Measurements from ENCODE around the gene SALL4. TPM values are rescaled to one million over a fixed set of nuclear protein-coding genes. Genes with fewer than 3 reads are reported as not detected.

The SALL4 gene
- total RNA-seq, 1 experiment from 2014 or later, result 279 TPM

- Histone ChIP-seq H2BK120ac (ENCODE audit: low read depth, low read length, poor library complexity, severe bottlenecking) (no peak overlapping the region), H4K5ac (ENCODE audit: insufficient read length, low read depth, low read length) (no peak overlapping the region), H4K91ac (ENCODE audit: insufficient read length, low read depth, low read length) (no peak overlapping the region), H3K9me3 (ENCODE audit: control insufficient read depth, low read depth, low read length) (no peaks in the 10 kb centered on the region), H3K4me1 (ENCODE audit: insufficient read depth, low read length) (no peaks in the 10 kb centered on the region), H4K8ac (replicated peaks; ENCODE audit: insufficient read length, low read depth, low read length) (no peak overlapping the region), H2BK5ac (ENCODE audit: insufficient read length, low read length) (no peak overlapping the region), H2AK5ac (ENCODE audit: insufficient read length, low read length) (no peak overlapping the region), H3K14ac (ENCODE audit: insufficient read depth, low read length) (no peak overlapping the region), H3T11ph (ENCODE audit: low read length) (no peak overlapping the region), H3K27ac (ENCODE audit: insufficient read length, low read depth, low read length) (no peak overlapping the region), H3K56ac (ENCODE audit: insufficient read length, low read depth, low read length) (no peak overlapping the region), H2AFZ (ENCODE audit: low read length) (no peak overlapping the region), H2BK20ac (ENCODE audit: low read depth, low read length, poor library complexity, severe bottlenecking) (no peak overlapping the region), H2BK15ac (ENCODE audit: low read depth, low read length) (no peak overlapping the region), H3K4ac (ENCODE audit: low read depth, low read length) (no peak overlapping the region), H3K9ac (ENCODE audit: extremely low read depth, insufficient read length, low read length) (no peak overlapping the region), H2BK12ac (ENCODE audit: insufficient read length, low read depth, low read length) (no peak overlapping the region), H3K79me1 (ENCODE audit: insufficient read depth, low read depth, low read length, poor library complexity, severe bottlenecking) (no peaks in the 10 kb centered on the region), H3K23ac (ENCODE audit: insufficient read length, low read depth, low read length) (no peak overlapping the region), H3K18ac (ENCODE audit: insufficient read length, low read depth, low read length) (no peak overlapping the region), H3K23me2 (ENCODE audit: insufficient read length, low read depth, low read length, poor library complexity, severe bottlenecking) (peaks cover 8% of the 10 kb centered on the region), H3K79me2 (ENCODE audit: insufficient read depth, low read length) (no peaks in the 10 kb centered on the region), H4K20me1 (ENCODE audit: control insufficient read depth, insufficient read depth, insufficient read length) (no peaks in the 10 kb centered on the region), H3K27me3 (ENCODE audit: insufficient read depth, low read length) (no peaks in the 10 kb centered on the region), H3K4me2 (ENCODE audit: insufficient read depth, insufficient read length, low read length) (peak overlapping the region; percentile 23)
- H3K27ac Mint-ChIP-seq, result peak overlapping the region in 2 of 3 experiments; percentile 1 to 55; a peak in 2 of 7 replicates
- TF ChIP-seq, protein P1, sequence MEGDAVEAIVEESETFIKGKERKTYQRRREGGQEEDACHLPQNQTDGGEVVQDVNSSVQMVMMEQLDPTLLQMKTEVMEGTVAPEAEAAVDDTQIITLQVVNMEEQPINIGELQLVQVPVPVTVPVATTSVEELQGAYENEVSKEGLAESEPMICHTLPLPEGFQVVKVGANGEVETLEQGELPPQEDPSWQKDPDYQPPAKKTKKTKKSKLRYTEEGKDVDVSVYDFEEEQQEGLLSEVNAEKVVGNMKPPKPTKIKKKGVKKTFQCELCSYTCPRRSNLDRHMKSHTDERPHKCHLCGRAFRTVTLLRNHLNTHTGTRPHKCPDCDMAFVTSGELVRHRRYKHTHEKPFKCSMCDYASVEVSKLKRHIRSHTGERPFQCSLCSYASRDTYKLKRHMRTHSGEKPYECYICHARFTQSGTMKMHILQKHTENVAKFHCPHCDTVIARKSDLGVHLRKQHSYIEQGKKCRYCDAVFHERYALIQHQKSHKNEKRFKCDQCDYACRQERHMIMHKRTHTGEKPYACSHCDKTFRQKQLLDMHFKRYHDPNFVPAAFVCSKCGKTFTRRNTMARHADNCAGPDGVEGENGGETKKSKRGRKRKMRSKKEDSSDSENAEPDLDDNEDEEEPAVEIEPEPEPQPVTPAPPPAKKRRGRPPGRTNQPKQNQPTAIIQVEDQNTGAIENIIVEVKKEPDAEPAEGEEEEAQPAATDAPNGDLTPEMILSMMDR (conservative IDR thresholded peaks at IDR 0.05), result no peak
- H3K4me1 Mint-ChIP-seq, result peaks cover 9 to 11% of the 10 kb centered on the region in 2 experiments
- peak overlapping the region; percentile 74 to 82 for H3K4me3 Mint-ChIP-seq
- no CpG with 5 or more reads among the region's 16 CpGs for WGBS (ENCODE audit: extremely low coverage, insufficient read length, low lambda C conversion rate)
- no peaks in the 10 kb centered on the region; a peak in 2 of 5 replicates for H3K9me3 Mint-ChIP-seq
- no peak for DNase-seq
- peaks cover 5% of the 10 kb centered on the region for H3K27me3 Mint-ChIP-seq (ENCODE audit: low read depth)
- peaks cover 0 to 3% (median 2%) of the 10 kb centered on the region in 3 experiments; a peak in 2 of 7 replicates for H3K36me3 Mint-ChIP-seq (ENCODE audit: insufficient read depth in 1 of 3, low read depth in 3 of 3)
Measured at GRCh38 chr20:51768759-51769517, 33.4 kb downstream of the SALL4 start.
